Hindlimb muscle (tissue), 1 donor: ENCODE measurements around the gene CBFB. TPM values are rescaled to one million over a fixed set of nuclear protein-coding genes. Genes with fewer than 3 reads are reported as not detected.

Experiments used
- DNase-seq: peaks from one replicate; pipeline ENCODE4 v3.0.0-alpha.2; 2013
- polyA plus RNA-seq: library from polyadenylated mRNA; unstranded; fragments of 120-200 nt; gene quantifications from one replicate; pipeline ENCODE4 v1.2.1, GENCODE V29; 2013; ENCODE audit not compliant: insufficient read length

The CBFB gene
- polyA plus RNA-seq, 1 donor: 37.7 TPM

GRCh38 chr16:67016681-67017420 lies 12.1 kb upstream of the CBFB start:
- no peak for DNase-seq

- DNase-seq: no peak
Measured at GRCh38 chr16:67017421-67017750, 11.6 kb upstream of the CBFB start.

GRCh38 chr16:67017810-67018488 lies 11.0 kb upstream of the CBFB start:
- peak; percentile 55 for DNase-seq

- DNase-seq: no peak
Measured at GRCh38 chr16:67019171-67019570, 9.8 kb upstream of the CBFB start.

DNA sequence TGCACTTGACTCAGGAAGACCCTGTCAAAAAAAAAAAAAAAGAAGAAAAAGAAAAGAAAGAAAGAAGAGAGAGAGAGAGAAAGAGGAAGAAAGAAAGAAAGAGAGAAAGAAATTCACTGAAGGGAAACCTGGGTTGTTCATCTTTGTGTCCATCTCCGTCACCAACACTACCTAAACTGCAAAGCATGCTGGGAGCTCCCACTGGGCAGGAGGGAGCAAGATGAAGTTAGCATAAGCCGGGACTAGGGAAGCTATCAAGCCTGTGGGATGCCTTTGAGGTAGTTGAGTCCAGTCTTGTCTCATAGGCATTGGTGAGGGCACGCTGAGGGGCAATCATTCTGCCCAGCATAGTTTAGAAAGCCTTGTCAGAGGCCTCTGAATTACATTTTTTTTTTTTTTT lies 7.6 kb upstream of the CBFB start:
- no peak for DNase-seq

DNA sequence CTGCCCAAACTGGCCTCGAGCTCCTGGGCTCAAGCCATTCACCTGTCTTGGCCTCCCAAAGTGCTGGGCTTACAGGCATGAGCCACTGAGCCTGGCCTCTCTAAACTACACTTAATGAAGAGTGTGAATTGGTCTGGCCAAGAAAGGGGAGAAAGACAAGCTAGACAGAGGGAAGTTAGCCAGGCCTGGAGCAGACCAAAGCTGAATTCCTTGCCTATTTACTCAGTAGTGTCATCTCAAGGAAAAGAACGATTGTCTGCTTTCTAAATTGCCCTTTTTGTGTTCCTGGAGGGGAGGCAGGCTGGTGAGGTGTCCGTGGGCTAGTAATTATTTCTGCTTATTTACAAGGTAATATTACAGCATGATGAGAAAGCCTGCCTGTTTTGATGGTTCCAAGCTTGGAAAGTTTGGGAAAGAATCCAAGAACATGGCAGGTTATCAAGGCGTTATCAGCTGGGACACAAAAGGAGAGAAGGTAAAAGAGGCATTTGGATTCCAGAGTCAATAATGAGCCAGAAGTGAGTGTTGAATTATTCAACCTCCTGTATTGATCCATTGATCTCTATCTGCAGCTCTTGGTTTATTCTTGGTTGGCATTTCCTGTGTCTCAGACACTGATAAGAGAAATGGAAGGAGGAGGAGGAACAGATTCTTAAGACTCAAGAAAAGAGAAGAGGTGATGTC lies 6.3 kb upstream of the CBFB start:
- no peak for DNase-seq

DNA sequence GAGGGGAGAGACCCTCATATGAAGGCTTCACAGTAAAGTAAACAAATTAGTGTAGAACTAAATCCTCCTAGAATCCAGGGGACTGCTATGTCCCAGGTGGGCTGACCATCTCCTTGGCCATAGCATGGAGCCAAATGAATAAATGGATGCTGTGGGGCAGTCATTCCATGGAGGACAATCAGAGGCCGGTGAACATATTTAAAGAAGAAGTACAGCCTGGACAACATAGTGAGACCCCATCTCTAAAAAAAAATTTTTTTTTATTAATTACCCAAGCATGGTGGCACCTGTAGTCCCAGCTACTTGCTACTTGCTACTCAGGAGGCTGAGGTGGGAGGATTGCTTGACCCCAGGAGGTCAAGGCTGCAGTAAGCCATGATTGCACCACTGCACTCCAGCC lies 5.3 kb upstream of the CBFB start:
- DNase-seq: no peak

DNA sequence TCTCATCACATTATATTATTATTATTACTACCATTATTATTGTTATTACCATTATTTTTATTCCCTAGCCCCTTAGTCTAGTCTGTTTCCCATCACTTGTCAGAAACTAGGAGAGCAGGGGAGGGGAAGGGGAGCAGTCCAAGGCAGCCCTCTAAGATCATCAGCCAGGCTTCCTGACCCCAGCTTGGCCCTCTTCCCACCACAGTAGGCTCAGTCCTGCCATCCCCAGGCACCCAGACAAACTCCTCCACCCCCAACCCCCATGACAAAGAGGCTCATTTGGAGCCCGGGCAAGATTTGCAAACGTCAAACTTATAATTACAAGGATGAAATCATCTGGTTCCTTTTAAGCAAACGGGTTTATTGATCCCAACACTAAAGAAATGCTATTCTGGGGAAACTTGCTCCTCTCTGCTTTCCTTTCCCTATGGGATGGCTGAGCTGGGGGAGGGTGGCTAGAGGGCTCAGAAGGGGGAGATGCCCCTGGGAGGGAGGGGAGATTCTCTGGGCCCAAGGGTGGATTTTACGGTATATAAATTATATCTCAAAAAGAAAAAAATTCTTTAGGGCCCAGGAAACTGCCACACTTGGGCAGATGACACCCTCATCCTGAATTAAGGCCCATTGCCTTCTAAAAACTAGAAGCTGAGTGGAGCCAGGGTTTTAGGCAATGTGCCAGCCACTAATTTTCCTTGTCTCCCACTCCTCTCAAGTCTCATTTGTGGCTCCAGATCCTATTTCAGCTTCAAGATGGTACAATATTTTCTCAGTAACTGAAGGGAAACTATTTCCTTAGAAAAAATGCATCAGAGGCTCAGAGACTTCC lies 4.4 kb upstream of the CBFB start:
- no peak for DNase-seq

DNA sequence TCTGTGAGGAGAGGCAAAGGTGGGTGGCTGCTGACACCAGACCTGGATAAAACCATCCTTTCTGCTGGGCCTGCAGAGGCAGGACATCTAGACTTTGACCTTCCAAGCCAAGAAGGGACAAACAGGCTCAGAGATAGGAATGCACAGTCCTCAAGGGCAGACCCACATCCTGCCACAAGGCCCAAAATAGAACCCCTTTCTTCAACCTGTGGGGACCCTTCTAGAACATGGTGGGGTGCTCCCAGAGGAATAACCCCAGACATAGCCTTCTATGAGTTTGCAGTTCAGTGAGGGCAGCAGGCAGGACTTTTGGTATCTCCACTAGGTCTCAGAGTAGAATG lies 3.8 kb upstream of the CBFB start:
- no peak for DNase-seq

DNA sequence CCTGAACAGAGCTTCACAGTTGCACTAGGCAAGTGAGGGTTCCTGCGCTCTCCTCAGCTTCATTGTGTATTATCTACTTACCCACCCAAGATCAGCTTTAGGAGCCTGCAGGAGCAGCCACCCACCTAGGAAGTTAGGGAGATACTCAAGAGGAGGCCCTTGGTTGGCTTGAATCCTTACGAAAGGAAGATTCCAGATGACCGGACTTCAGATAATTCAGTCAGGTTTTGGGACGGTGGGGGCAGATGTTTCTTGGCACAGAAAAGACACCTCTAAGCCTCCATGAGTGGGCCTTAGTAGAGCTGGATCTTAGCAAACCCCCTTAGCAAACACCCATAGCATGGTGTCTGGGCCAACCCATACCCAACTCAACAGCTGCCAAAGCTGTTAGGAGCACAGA lies 2.4 kb upstream of the CBFB start:
- no peak for DNase-seq

- no peak for DNase-seq
Measured at GRCh38 chr16:67027046-67027445, 1.9 kb upstream of the CBFB start.

- peak; percentile 6 for DNase-seq
Measured at GRCh38 chr16:67028167-67028695, 718 bp upstream of the CBFB start.

- DNase-seq: peak; percentile 59
Measured at GRCh38 chr16:67029254-67030096, 526 bp downstream of the CBFB start.

GRCh38 chr16:67030221-67030962 lies 1.4 kb downstream of the CBFB start:
- DNase-seq: no peak

DNA sequence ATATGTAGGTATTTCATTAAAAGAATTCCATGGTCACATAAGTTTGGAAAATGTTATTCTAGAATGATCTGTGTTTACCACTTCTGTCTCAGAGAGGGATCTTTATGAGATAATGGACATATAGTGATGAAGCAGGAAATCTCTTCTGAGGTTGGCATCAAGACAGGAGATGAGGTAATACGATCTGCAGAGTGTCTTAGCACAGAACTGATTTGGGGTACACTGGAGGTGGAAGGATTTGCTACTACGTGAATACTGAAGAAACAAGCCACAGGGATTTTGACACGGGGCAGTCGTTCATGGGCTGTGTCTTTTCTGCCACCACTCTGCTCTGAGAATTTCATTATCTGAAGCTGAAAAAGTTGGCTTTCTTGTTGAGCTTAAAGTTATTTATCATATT lies 5.5 kb downstream of the CBFB start:
- DNase-seq: peak; percentile 19

- no peak for DNase-seq
Measured at GRCh38 chr16:67035364-67035763, 6.4 kb downstream of the CBFB start.

DNA sequence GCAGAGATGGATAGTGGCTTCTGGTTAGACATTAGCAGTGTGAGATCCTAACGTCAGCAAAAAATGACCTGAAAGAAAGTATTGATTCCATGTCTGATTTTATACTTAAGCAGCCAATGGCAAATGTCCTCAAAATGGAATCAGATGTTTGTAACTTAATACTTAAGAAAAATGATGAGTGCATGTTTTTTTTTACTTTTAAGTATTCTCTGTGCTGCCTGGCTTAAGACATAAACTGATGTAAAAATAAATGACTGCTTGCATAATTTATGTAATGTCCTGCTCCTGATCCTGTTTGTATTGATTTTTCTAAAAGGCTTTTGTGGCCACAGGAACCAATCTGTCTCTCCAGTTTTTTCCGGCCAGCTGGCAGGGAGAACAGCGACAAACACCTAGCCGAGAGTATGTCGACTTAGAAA lies 7.4 kb downstream of the CBFB start:
- DNase-seq: no peak

- no peak for DNase-seq
Measured at GRCh38 chr16:67039260-67040020, 10.5 kb downstream of the CBFB start.

DNA sequence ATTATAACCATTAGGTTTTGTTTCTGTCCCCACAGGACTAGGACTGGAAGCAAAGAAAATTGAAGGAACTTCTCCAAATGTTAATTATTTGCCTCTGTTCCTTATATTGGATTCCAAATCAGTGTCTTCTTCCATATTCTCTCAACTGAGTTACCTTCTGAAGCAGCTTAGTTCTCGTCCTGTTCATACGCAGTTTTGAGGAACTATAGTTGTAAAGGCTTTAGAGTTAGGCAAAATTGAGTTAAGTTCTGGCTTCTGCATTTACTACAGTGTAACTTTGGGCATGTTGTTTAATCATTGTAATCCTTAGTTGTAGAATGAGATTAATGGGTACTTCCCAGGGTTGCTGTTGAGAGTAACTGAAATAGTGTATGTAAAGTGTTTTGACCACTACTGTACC lies 11.2 kb downstream of the CBFB start:
- DNase-seq: no peak

DNA sequence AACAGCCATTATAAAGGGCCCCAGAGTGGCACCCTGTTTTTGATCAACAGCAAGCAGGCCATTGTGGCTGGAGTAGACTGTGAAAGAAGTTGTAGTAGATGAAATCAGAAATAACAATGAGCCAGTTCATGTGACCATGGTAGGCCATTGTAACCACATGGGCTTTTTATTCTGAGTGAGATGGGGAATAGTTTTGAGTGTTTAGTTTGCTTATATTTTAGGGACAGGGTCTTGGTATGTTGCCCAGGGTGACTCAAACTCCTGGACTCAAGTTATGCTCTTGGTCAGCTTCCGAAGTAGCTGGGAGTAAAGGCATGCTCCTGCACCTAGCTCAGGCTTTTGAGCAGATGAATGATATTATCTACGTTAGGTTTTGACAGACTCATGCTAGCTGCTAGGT lies 12.0 kb downstream of the CBFB start:
- DNase-seq: no peak
